Liver (tissue), 9 donors: ENCODE results near the gene SMYD3. TPM values are rescaled to one million over a fixed set of nuclear protein-coding genes. Genes with fewer than 3 reads are reported as not detected.

Experiments
- DNase-seq: peaks from one replicate; pipeline ENCODE4 v3.0.0-alpha.2; 2017; ENCODE audit warnings: low spot score
- H3K27ac ChIP-seq, 2 donors: one replicate each; pipeline ENCODE4 v1.7.0; 2013; ENCODE audit warnings: inconsistent platforms in 2 of 2, low read length in 2 of 2, control low read depth in 1 of 2, low read depth in 1 of 2, mild to moderate bottlenecking in 1 of 2
- H3K27me3 ChIP-seq, 4 donors: one replicate each; pipeline versions ENCODE4 v1.6.1 to v1.7.0; 2013; ENCODE audit warnings: low read length in 3 of 4, inconsistent platforms in 1 of 4, mild to moderate bottlenecking in 1 of 4, moderate library complexity in 1 of 4; ENCODE audit not compliant: control insufficient read depth in 4 of 4, insufficient read depth in 4 of 4
- H3K36me3 ChIP-seq, 4 donors: one replicate each; pipeline versions ENCODE4 v1.6.1 to v1.7.0; 2013; ENCODE audit warnings: low read length in 3 of 4, mild to moderate bottlenecking in 3 of 4, low read depth in 1 of 4, moderate library complexity in 1 of 4; ENCODE audit not compliant: control insufficient read depth in 4 of 4, insufficient read depth in 3 of 4
- H3K4me1 ChIP-seq, 4 donors: one replicate each; pipeline versions ENCODE4 v1.6.1 to v1.7.0; 2013; ENCODE audit warnings: low read length in 3 of 4, mild to moderate bottlenecking in 3 of 4, moderate library complexity in 1 of 4; ENCODE audit not compliant: control insufficient read depth in 4 of 4, insufficient read depth in 4 of 4
- H3K4me3 ChIP-seq, 3 donors: one replicate each; pipeline versions ENCODE4 v1.6.1 to v1.7.0; 2013; ENCODE audit warnings: low read length in 3 of 3, control low read depth in 1 of 3, low read depth in 1 of 3, mild to moderate bottlenecking in 1 of 3
- H3K9ac ChIP-seq, 2 donors: one replicate each; pipeline ENCODE4 v1.7.0; 2013; ENCODE audit warnings: low read length in 2 of 2, mild to moderate bottlenecking in 2 of 2, moderate library complexity in 2 of 2, control low read depth in 1 of 2, low read depth in 1 of 2
- H3K9me3 ChIP-seq, 4 donors: one replicate each; pipeline versions ENCODE4 v1.6.1 to v1.7.0; 2013; ENCODE audit warnings: low read length in 3 of 4; ENCODE audit not compliant: control insufficient read depth in 4 of 4
- CTCF ChIP-seq: fragments of 150-350 bp; IDR thresholded peaks from 2 replicates; pipeline ENCODE4 v1.5.1; 2017; ENCODE audit warnings: improper control_type of control experiment, low read depth, low read length; ENCODE audit not compliant: missing input control
- FOXA1 ChIP-seq: IDR thresholded peaks from 2 replicates; pipeline ENCODE4 v1.6.1; 2016; ENCODE audit warnings: antibody characterized with exemption
- FOXA2 ChIP-seq: IDR thresholded peaks from 2 replicates; pipeline ENCODE4 v1.6.1; 2016; ENCODE audit warnings: antibody characterized with exemption
- GABPA ChIP-seq, 2 donors: IDR thresholded peaks in 1 of 2; conservative IDR thresholded peaks in 1 of 2; 2 replicates each; pipeline ENCODE4 v1.6.1; 2016; ENCODE audit warnings: antibody characterized with exemption in 2 of 2, mild to moderate bottlenecking in 1 of 2, moderate library complexity in 1 of 2
- HNF4A ChIP-seq, 2 donors: conservative IDR thresholded peaks; 2 replicates each; pipeline ENCODE4 v1.6.1; 2016; ENCODE audit warnings: antibody characterized with exemption in 2 of 2, mild to moderate bottlenecking in 2 of 2
- HNF4G ChIP-seq: IDR thresholded peaks from 2 replicates; pipeline ENCODE4 v1.6.1; 2016; ENCODE audit warnings: antibody characterized with exemption
- JUND ChIP-seq, 2 donors: IDR thresholded peaks; 2 replicates each; pipeline ENCODE4 v1.6.1; 2016; ENCODE audit warnings: antibody characterized with exemption in 2 of 2
- MAX ChIP-seq: IDR thresholded peaks from 2 replicates; pipeline ENCODE4 v1.6.1; 2016; ENCODE audit warnings: antibody characterized with exemption
- NR2F2 ChIP-seq: IDR thresholded peaks from 2 replicates; pipeline ENCODE4 v1.6.1; 2016; ENCODE audit warnings: antibody characterized with exemption
- RAD21 ChIP-seq, 2 donors: IDR thresholded peaks; 2 replicates each; pipeline ENCODE4 v1.6.1; 2016; ENCODE audit warnings: antibody characterized with exemption in 2 of 2, mild to moderate bottlenecking in 2 of 2
- RXRA ChIP-seq, 2 donors: IDR thresholded peaks; 2 replicates each; pipeline ENCODE4 v1.6.1; 2017 to 2018; ENCODE audit warnings: antibody characterized with exemption in 2 of 2, mild to moderate bottlenecking in 1 of 2
- TAF1 ChIP-seq: conservative IDR thresholded peaks from 2 replicates; pipeline ENCODE4 v1.6.1; 2016; ENCODE audit warnings: antibody characterized with exemption, mild to moderate bottlenecking
- YY1 ChIP-seq: IDR thresholded peaks from 2 replicates; pipeline ENCODE4 v1.6.1; 2016; ENCODE audit warnings: antibody characterized with exemption, mild to moderate bottlenecking
- WGBS: extraction: QIAGEN DNeasy Blood & Tissue Kit; methylation state at CpG from one replicate; pipeline ENCODE4 v1.1.7; 2013; 5-methylcytosine and 5-hydroxymethylcytosine counted together
- polyA plus RNA-seq, 2 donors: library from polyadenylated mRNA; stranded (reverse) in 1 of 2; unstranded in 1 of 2; fragments of 200-250 nt in 1 of 2; fragments of >200 nt in 1 of 2; fragmentation: Nextera tagmentation in 1 of 2; extraction: Ambion mirVana in 1 of 2; gene quantifications; one replicate each; pipeline versions ENCODE4 v1.2.1 to v1.2.3, GENCODE V29; 2013 to 2015
- total RNA-seq, 2 donors: library from RNA; depleted of rRNA; stranded (reverse); fragments of >200 nt; gene quantifications; one replicate each; pipeline ENCODE4 v1.2.3, GENCODE V29; 2014
- TF ChIP-seq, protein P1 (sequence below): IDR thresholded peaks from 2 replicates; pipeline ENCODE4 v1.6.1; 2016; ENCODE audit warnings: antibody characterized with exemption
- donor health status: healthy.
- donor health status: healthy.
- donor health status: healthy.
- donor health status: healthy.
- donor health status: healthy.

The SMYD3 gene
- total and polyA plus RNA-seq, 4 donors: 3.1 to 9.1 (median 8.0) TPM

GRCh38 chr1:246318622-246319021 is 188.5 kb downstream of the SMYD3 start:
- Histone ChIP-seq H3K9me3 (no peaks in the 10 kb centered on the region), H3K4me3 (no peak overlapping the region), H3K9ac (no peak overlapping the region), H3K4me1 (no peaks in the 10 kb centered on the region), H3K36me3 (no peaks in the 10 kb centered on the region), H3K27ac (no peak overlapping the region), H3K27me3 (no peaks in the 10 kb centered on the region)
- TF ChIP-seq NR2F2 (no peak), MAX (no peak), FOXA2 (no peak), RXRA (IDR thresholded peaks at IDR 0.05) (no peak), GABPA (IDR thresholded peaks at IDR 0.05 in 1 of 2, conservative IDR thresholded peaks at IDR 0.05 in 1 of 2) (no peak), HNF4G (no peak), YY1 (no peak)
- TF ChIP-seq, protein P1, sequence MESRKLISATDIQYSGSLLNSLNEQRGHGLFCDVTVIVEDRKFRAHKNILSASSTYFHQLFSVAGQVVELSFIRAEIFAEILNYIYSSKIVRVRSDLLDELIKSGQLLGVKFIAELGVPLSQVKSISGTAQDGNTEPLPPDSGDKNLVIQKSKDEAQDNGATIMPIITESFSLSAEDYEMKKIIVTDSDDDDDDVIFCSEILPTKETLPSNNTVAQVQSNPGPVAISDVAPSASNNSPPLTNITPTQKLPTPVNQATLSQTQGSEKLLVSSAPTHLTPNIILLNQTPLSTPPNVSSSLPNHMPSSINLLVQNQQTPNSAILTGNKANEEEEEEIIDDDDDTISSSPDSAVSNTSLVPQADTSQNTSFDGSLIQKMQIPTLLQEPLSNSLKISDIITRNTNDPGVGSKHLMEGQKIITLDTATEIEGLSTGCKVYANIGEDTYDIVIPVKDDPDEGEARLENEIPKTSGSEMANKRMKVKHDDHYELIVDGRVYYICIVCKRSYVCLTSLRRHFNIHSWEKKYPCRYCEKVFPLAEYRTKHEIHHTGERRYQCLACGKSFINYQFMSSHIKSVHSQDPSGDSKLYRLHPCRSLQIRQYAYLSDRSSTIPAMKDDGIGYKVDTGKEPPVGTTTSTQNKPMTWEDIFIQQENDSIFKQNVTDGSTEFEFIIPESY: no peak
- 88% methylated on average over 3 of the region's 3 CpGs for WGBS
- no peak for DNase-seq

DNA sequence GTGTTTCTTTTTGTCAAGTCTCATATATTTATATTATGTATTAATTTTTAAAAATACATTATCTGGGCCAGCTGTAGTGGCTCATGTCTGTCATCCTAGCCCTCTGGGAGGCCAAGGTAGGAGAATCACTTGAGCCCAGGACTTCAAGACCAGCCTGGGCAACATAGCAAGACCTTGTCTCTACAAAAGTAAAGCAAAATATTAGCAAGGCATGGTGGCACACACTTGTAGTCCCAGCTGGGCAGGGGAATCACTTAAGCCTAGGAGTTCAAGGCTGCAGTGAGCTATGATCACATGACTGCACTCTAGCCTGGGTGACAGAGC is 189.1 kb downstream of the SMYD3 start:
- no peak overlapping the region for H3K27ac ChIP-seq
- H3K36me3 ChIP-seq: no peaks in the 10 kb centered on the region
- no peaks in the 10 kb centered on the region for H3K9me3 ChIP-seq
- no peak for DNase-seq
- no peak overlapping the region for H3K4me3 ChIP-seq
- no peak overlapping the region for H3K9ac ChIP-seq
- no peaks in the 10 kb centered on the region for H3K27me3 ChIP-seq
- TF ChIP-seq HNF4A (conservative IDR thresholded peaks at IDR 0.05) (no peak), NR2F2 (no peak), JUND (IDR thresholded peaks at IDR 0.05) (no peak), FOXA2 (no peak), RAD21 (IDR thresholded peaks at IDR 0.05) (no peak), TAF1 (no peak), FOXA1 (no peak), RXRA (IDR thresholded peaks at IDR 0.05) (no peak), MAX (no peak), GABPA (IDR thresholded peaks at IDR 0.05 in 1 of 2, conservative IDR thresholded peaks at IDR 0.05 in 1 of 2) (no peak), YY1 (no peak), CTCF (no peak), HNF4G (no peak)
- TF ChIP-seq, protein P1: no peak
- no peaks in the 10 kb centered on the region for H3K4me1 ChIP-seq
